Body of pancreas (tissue), 4 donors: ENCODE measurements around the gene GPATCH1.

Experiments
- CTCF ChIP-seq, 7 experiments: fragments of 450-650 bp in 4 of 7; fragments of 200-600 bp in 3 of 7; sonication (generic) in 3 of 7; IDR thresholded peaks; one replicate each; pipeline ENCODE4 v1.5.1; 2016 to 2019; ENCODE audit warnings: antibody characterized with exemption in 7 of 7
- POLR2A ChIP-seq, 3 donors: fragments of 450-650 bp; IDR thresholded peaks; one replicate each; pipeline ENCODE4 v1.6.1; 2016; ENCODE audit warnings: antibody characterized with exemption in 3 of 3, mild to moderate bottlenecking in 2 of 3

DNA sequence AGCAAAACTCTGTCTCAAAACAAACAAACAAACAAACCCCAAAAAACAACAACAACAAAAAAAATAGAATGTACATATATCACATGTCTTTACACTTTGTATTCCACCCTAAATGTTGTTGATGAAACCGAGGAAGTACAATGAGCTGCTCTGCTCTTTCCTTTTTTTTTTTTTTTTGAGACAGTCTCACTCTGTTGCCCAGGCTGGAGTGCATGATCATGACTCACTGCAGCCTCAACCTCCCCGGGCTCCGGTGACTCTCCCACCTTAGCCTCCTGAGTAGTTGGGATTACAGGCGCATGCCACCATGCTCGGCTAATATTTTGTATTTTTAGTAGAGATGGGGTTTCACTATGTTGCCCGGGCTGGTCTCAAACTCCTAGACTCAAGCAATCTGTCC lies 82.5 kb downstream of the GPATCH1 start:
- TF ChIP-seq CTCF (IDR thresholded peaks at IDR 0.05) (no peak), POLR2A (IDR thresholded peaks at IDR 0.05) (no peak)
